Neural cell (in vitro differentiated cells): ENCODE data around the gene CUX1.

Experiments
- EP300 ChIP-seq: fragments of 450-650 bp; conservative IDR thresholded peaks from 2 replicates; pipeline ENCODE4 v1.6.1; 2014; ENCODE audit warnings: antibody characterized with exemption, mild to moderate bottlenecking, moderate library complexity; ENCODE audit not compliant: poor library complexity, severe bottlenecking
- EZH2 ChIP-seq: fragments of 200-600, 300-800 bp; shearing (Covaris generic), sonication (generic); IDR thresholded peaks from 2 replicates; pipeline ENCODE4 v1.6.1; 2014; ENCODE audit warnings: antibody characterized with exemption, low read length, borderline replicate concordance, mild to moderate bottlenecking; ENCODE audit not compliant: insufficient read depth, poor library complexity, severe bottlenecking
- POLR2AphosphoS5 ChIP-seq: IDR thresholded peaks from 2 replicates; pipeline ENCODE4 v1.6.1; 2012
- TF ChIP-seq, protein P1 (sequence below): fragments of 450-650 bp; IDR thresholded peaks from 2 replicates; pipeline ENCODE4 v1.5.1; 2014; ENCODE audit warnings: antibody characterized with exemption, mild to moderate bottlenecking, moderate library complexity; ENCODE audit not compliant: poor library complexity, severe bottlenecking

DNA sequence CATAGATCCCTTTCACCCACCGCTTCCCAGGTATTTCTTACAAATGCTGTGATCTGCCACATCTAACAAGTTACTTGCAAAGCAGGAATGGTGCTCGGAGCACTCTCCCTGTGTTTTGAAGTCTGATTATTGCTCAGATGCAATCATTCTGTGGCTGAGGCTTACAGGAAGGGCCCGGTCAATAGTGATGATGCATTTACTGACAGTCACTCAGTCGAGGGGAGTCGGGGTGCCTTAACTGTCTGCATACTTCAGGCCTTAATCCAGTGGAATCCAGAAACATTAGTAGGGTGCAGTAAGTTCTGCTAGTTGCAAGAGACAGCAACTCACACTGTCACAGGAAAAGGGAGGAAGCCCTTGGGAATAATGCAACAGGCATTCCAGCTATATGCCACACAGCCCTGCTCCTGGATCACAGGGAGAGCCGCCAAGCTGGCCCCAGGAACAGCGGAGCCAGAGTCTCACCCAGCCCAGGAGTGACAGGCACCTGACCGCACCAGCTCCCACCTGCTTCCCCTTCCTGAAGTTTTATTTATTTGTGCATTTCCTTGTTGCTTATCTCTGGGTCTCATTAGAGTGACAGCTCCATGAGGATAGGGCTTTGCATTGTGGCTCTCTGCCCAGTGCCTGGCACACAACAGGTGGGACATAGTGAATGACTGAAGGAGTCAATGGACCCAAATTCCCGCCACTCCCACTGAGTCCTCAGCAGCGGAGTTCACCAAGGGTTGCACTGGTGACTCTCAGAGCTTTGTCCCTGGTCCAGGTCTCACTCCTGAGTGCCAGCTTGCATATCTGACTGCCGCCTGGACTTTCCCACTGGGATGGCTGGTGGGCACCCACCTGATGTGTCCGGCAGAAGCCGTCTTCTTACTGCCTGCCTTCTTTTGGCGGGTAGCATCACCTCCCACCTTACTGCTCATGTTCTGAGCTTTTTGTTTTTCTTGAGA, 256.8 kb downstream of the CUX1 start:
- TF ChIP-seq, protein P1, sequence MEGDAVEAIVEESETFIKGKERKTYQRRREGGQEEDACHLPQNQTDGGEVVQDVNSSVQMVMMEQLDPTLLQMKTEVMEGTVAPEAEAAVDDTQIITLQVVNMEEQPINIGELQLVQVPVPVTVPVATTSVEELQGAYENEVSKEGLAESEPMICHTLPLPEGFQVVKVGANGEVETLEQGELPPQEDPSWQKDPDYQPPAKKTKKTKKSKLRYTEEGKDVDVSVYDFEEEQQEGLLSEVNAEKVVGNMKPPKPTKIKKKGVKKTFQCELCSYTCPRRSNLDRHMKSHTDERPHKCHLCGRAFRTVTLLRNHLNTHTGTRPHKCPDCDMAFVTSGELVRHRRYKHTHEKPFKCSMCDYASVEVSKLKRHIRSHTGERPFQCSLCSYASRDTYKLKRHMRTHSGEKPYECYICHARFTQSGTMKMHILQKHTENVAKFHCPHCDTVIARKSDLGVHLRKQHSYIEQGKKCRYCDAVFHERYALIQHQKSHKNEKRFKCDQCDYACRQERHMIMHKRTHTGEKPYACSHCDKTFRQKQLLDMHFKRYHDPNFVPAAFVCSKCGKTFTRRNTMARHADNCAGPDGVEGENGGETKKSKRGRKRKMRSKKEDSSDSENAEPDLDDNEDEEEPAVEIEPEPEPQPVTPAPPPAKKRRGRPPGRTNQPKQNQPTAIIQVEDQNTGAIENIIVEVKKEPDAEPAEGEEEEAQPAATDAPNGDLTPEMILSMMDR = no peak
- TF ChIP-seq EZH2 (no peak), POLR2AphosphoS5 (no peak), EP300 (no peak)
